A172 (cell line): ENCODE data around the gene DNAAF8. TPM values are rescaled to one million over a fixed set of nuclear protein-coding genes. Genes with fewer than 3 reads are reported as not detected.
A peak's percentile ranks its signal among the peaks of the same experiment; 100 is the strongest.

ENCODE experiments used
- DNase-seq: peaks from one replicate; pipeline ENCODE4 v3.0.0-alpha.2; 2015; ENCODE audit warnings: low spot score
- total RNA-seq: library from RNA; depleted of rRNA; stranded (reverse); fragments of >200 nt; shearing (Covaris generic); gene quantifications from 2 replicates; pipeline ENCODE4 v1.2.3, GENCODE V29; 2014

Gene DNAAF8
- total RNA-seq, 1 experiment from 2014 or later: 5.2 TPM

DNA sequence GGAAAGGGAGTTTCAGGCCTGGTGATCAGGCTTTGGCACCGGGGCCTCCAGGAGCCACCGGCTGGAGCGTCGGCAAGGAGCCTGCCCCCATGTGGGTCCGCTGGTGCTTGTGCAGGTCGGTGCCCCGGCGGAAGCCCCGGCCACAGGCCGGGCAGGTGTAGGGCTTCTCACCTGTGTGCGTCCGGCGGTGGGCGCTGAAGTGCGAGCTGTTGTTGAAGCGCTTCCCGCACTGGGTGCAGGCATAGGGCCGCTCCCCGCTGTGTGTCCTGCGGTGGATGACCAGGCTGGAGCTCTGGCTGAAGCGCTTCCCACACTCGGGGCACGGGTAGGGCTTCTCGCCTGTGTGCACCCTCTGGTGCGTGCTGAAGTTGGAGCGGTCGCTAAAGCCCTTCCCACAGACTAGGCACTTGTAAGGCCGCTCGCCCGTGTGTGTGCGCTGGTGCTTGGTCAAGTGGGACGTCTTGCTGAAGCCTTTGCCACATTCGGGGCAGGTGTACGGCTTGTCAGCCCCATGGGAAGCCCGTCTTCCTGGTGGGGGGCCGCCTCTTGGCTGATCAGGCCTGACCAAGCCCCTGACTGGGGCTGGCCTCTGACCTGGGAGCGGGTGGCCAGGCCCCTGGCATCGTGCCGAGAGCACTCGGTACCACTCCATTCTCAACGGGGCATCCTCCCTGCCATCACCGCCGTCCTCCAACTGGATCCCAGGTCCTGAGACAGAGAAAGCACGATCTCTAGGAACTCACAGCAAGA is 18.2 kb downstream of the DNAAF8 start:
- DNase-seq: no peak

- no peak for DNase-seq
Observed at GRCh38 chr16:4753227-4753626, 18.9 kb downstream of the DNAAF8 start.

GRCh38 chr16:4754865-4755264 is 20.5 kb downstream of the DNAAF8 start:
- no peak for DNase-seq

DNA sequence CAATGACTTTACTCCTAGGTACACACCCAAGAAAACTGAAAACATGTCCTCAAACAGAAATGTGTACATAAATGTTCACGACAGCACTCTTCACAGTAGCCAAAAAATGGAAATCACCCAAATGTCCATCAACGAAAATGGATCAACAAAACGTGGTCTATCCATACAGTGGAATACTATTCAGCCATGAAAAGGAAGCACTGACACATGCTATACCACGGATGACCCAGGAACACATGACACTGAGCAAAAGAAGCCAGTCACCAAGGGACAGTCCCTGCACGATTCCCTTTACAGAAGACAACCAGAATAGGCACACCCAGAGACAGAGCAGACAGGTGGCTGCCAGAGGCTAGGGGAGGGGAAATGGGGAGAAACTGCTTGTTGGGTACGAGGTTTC is 21.4 kb downstream of the DNAAF8 start:
- DNase-seq: no peak

GRCh38 chr16:4760221-4760910 is 26.0 kb downstream of the DNAAF8 start:
- no peak for DNase-seq

DNA sequence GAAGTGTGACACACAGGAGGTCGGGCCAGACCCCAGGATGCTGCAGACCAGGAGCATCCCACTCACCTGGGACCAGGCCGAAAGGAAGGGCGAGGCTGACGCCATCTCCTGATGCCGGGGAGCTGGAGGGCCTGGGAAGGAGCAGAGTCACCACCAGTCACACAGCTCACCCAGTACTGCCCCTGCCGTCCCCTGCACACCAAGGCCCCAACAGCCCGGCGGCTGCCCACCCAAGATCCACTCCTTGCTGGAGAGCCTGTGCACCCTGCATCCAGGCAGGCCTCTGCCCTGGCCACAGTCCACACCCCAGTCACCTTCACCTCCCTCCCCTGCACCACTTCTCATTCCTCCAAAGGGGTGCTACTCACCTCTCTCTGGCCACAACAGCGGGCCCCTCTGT is 27.9 kb downstream of the DNAAF8 start:
- no peak for DNase-seq

GRCh38 chr16:4763791-4764190 is 29.5 kb downstream of the DNAAF8 start:
- DNase-seq: no peak

DNA sequence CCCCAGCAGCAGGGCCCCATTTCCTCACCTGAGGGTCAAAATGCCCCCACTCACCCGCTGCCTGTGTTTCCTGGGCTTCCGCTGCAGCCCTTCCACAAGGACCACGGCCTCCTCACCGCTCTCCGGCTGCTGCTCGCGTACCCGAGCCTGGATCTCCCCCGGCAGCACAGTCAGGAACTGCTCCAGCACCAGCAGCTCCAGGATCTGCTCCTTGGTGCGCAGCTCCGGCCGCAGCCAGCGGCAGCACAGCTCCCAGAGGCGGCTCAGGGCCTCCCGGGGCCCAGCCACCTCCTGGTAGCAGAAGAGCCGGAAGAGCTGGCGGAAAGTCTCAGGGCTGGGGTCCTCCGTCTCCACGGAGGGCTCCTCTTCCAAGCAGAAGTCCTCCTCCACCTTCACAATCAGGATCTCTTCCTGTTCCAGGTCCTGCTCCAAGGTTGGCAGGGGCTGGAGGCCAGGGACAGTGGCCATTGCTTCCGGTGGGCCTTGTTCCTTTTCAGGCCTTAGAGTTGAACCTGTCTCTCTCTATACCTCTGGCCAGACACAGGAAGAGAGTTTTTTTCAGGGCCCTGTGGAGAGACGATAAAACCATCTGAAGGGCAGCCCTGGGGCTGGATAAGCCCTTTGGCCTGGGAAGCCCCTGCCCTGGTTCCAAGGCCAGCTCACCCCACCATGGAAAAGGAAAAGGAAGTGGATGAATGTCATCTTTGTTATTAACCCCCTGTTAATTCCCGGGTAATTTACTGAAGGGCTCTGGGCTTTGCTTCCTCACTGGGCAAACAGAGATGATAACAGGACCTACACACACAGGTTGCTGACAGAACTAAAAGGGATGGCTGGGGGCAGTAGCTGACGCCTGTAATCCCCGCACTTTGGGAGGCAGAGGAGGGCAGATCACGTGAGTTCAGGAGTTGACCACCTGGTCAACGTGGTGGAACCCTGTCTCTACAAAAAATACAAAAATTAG is 31.5 kb downstream of the DNAAF8 start:
- no peak for DNase-seq

DNA sequence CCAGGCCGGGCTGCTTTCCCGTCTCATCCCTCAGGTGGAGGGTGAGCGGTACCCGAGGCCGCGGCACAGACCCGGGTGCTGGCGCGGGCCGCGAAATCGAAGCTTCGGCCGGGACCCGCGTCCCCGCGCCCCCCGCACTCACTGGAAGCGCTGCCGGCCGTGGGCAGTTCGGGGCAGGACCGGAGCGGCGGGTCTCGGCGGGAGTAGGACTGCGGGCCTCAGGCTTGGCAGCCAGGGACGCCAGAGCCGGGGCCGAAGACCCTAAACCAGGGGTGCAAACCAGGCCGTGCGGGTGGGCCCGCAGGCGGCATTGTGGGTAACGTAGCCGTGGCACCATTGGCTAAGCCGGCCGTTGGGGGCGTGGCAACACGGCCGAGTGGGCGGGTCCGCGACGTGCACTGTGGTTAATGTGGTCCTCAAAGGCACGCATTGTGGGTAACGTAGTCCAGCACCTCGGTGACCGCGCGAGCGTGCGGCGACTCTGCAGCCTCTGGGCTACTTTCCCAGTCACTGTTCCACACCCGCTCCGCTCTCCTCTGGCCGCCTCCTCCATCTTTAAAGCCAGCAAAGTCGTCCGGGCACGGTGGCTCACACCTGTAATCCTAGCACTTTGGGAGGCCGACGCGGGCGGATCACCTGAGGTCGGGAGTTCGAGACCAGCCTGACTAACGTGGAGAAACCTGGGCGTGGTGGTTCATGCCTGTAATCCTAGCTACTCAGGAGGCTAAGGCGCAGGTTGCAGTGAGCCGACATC is 32.7 kb downstream of the DNAAF8 start, which contains the start of gene ZNF500:
ZNF500 (minus strand) TSS at position 288 of the 754 bp plus-strand sequence. CDS start 1,184 bp downstream, outside the sequence.
- peak; percentile 94 for DNase-seq

- peak; percentile 13 for DNase-seq
Observed at GRCh38 chr16:4767872-4768548, 33.7 kb downstream of the DNAAF8 start.

GRCh38 chr16:4768549-4769305 is 34.4 kb downstream of the DNAAF8 start:
- peak; percentile 90 for DNase-seq

DNA sequence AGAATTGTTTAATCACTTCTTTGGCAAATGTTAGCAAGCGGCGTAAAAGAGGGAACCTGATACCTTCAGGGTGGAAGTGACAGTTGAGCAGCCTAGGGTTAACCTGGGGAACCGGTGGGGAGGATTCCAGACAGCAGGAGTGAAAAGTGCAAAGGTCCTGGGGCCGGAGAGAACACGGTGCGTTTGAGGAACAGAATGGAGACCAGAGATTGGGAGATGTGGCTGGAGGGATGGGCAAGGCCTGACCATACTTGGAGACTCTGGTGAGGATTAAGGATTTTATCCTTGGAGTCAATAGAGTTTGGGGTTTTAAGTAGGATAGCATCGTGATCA is 34.9 kb downstream of the DNAAF8 start:
- no peak for DNase-seq

DNA sequence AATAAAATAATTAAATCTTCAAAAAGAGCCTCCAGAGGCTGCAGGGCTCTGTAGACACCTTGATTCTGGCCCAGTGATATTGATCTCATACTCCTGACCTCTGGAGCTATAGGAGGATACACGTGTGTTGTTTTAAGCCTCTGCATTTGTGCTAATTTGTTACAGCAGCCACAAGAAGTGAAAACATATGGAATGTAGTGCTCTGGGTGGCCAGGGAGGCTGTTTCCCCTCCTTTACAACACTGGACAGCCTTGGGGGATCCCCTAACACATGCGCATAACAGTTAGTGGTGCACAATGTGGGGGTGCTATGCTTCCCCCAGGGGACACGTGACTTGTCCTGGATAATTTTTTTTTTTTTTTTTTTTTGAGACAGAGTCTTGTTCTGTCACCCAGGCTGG is 37.3 kb downstream of the DNAAF8 start:
- no peak for DNase-seq

- DNase-seq: no peak
Observed at GRCh38 chr16:4772351-4772750, 38.0 kb downstream of the DNAAF8 start.

GRCh38 chr16:4775005-4775404 is 40.7 kb downstream of the DNAAF8 start:
- DNase-seq: no peak

DNA sequence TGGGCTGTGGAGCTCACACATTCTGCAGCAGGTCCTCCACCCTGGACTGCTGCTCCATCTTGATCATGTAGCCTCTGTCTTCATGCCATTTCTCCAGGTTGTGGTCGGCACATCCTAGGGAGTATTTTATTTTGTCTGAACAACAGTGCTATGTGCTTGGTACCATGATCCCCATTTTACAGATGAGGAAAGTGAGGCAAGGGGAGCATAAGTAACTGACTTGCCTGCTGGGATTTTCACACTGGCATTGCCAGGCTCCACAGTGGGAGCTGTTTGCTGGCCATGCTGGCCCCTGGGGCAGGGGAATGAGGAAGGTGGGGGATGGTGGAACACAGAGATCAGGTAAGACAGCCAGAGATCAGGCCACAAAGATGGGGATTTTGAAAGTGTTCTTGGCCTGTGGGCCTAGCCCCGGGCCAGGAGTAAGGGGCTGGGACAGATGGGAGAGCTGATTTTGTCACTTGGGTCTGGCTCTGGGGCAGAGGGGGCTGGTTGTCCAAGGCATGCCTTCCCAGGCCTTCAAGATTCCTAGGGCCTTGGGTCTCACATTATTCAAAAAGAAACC is 41.9 kb downstream of the DNAAF8 start:
- DNase-seq: no peak

GRCh38 chr16:4777339-4778049 is 43.2 kb downstream of the DNAAF8 start:
- no peak for DNase-seq

DNA sequence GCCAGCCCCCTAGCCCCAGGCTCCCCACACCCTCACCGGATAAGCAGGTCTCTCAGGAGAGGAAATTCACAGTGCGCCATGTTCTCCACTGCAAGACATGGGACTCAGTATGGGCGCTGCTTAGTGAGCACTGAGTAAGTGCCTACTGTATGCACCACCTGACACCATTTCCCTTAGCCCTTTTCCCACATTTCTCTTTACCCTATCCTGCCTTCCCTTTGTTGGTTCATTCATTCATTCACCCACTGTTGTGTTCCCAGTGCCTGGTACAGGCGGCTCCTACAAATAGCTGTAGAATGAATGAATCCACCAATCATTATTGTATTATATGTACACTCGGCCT is 43.7 kb downstream of the DNAAF8 start:
- no peak for DNase-seq

DNA sequence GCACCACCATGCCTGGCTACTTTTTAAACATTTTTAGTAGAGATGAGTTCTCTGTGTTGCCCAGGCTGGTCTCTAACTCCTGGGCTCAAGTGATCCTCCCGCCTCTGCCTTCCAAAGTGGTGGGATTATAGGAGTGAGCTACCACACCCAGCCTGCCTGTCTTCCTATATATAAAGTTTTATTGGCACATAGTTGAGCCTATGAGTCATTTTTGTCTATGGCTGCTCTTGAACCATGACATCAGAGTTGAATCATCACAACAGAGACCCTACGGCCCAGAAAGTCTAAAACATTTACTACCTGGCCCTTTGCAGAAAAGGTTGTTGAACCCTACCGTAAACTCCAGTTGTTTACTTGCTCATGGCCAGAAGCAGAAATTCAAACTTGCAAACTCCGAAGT is 45.9 kb downstream of the DNAAF8 start:
- peak; percentile 48 for DNase-seq
